Hepatocyte (in vitro differentiated cells): ENCODE data around the gene TAF6L. TPM values are rescaled to one million over a fixed set of nuclear protein-coding genes. Genes with fewer than 3 reads are reported as not detected.
"Not testable (repeated sequence)": the region's sequence is repeated elsewhere in the genome, so short reads cannot be mapped to it uniquely, and the experiment has no call there.

Experiments used
- DNase-seq: peaks from one replicate; pipeline ENCODE4 v3.0.0-alpha.2; 2016; ENCODE audit warnings: low spot score
- H2AFZ ChIP-seq: fragments of 200-600 bp; sonication (generic); 2 replicates; pipeline ENCODE4 v1.6.0; 2016; ENCODE audit warnings: antibody characterized with exemption, mild to moderate bottlenecking
- H3K27ac ChIP-seq: fragments of 200-600 bp; sonication (generic); 2 replicates; pipeline ENCODE4 v1.5.1; 2016; ENCODE audit warnings: mild to moderate bottlenecking
- H3K27me3 ChIP-seq: fragments of 200-600 bp; sonication (generic); 2 replicates; pipeline ENCODE4 v1.6.1; 2016
- H3K36me3 ChIP-seq: fragments of 200-600 bp; sonication (generic); replicated peaks from 2 replicates; pipeline ENCODE4 v1.5.1; 2016; ENCODE audit warnings: low read depth; ENCODE audit not compliant: insufficient read depth
- H3K4me1 ChIP-seq: fragments of 200-600 bp; sonication (generic); 2 replicates; pipeline ENCODE4 v1.5.1; 2016; ENCODE audit warnings: mild to moderate bottlenecking, moderate library complexity; ENCODE audit not compliant: insufficient read depth
- H3K4me2 ChIP-seq: fragments of 200-600 bp; sonication (generic); 2 replicates; pipeline ENCODE4 v1.6.0; 2016
- H3K4me3 ChIP-seq: fragments of 200-600 bp; sonication (generic); 2 replicates; pipeline ENCODE4 v1.5.1; 2016; ENCODE audit warnings: mild to moderate bottlenecking
- H3K79me2 ChIP-seq: fragments of 200-600 bp; sonication (generic); 2 replicates; pipeline ENCODE4 v1.6.0; 2017; ENCODE audit warnings: mild to moderate bottlenecking
- H3K9me2 ChIP-seq: fragments of 200-600 bp; sonication (generic); replicated peaks from 2 replicates; pipeline ENCODE4 v1.6.0; 2017; ENCODE audit warnings: mild to moderate bottlenecking; ENCODE audit not compliant: insufficient read depth
- H3K9me3 ChIP-seq: fragments of 200-600 bp; sonication (generic); 2 replicates; pipeline ENCODE4 v1.5.1; 2016; ENCODE audit warnings: low read depth, mild to moderate bottlenecking
- H4K20me1 ChIP-seq: fragments of 200-600 bp; sonication (generic); 2 replicates; pipeline ENCODE4 v1.6.0; 2016; ENCODE audit warnings: mild to moderate bottlenecking; ENCODE audit not compliant: insufficient read depth, poor library complexity, severe bottlenecking
- EZH2 ChIP-seq: fragments of 200-600 bp; sonication (generic); IDR thresholded peaks from 2 replicates; pipeline ENCODE4 v1.6.1; 2016; ENCODE audit warnings: antibody characterized with exemption, mild to moderate bottlenecking, borderline replicate concordance
- EZH2phosphoT487 ChIP-seq: fragments of 200-600 bp; sonication (generic); IDR thresholded peaks from one replicate; pipeline ENCODE4 v1.6.1; 2018; ENCODE audit warnings: antibody characterized with exemption, mild to moderate bottlenecking, low read depth, moderate library complexity; ENCODE audit not compliant: unreplicated experiment, severe bottlenecking
- WGBS: methylation state at CpG from one replicate; pipeline ENCODE4 v1.1.6; 2016; ENCODE audit warnings: low lambda C conversion rate; ENCODE audit errors: missing lambda C conversion rate; 5-methylcytosine and 5-hydroxymethylcytosine counted together
- polyA plus RNA-seq: library from polyadenylated mRNA; unstranded; fragments of >200 nt; fragmentation: Nextera tagmentation; extraction: Ambion mirVana; gene quantifications from 2 replicates; pipeline ENCODE4 v1.2.1, GENCODE V29; 2016
- total RNA-seq: library from RNA; depleted of rRNA; stranded (reverse); fragments of >200 nt; gene quantifications from 2 replicates; pipeline ENCODE4 v1.2.3, GENCODE V29; 2014
- TF ChIP-seq, protein P1 (sequence below): fragments of 200-600 bp; sonication (generic); IDR thresholded peaks from 2 replicates; pipeline ENCODE4 v1.5.1; 2016; ENCODE audit warnings: antibody characterized with exemption, mild to moderate bottlenecking; ENCODE audit not compliant: poor library complexity

The TAF6L gene
- total and polyA plus RNA-seq, 2 experiments from 2014 or later: 20.5 to 36.0 TPM

DNA sequence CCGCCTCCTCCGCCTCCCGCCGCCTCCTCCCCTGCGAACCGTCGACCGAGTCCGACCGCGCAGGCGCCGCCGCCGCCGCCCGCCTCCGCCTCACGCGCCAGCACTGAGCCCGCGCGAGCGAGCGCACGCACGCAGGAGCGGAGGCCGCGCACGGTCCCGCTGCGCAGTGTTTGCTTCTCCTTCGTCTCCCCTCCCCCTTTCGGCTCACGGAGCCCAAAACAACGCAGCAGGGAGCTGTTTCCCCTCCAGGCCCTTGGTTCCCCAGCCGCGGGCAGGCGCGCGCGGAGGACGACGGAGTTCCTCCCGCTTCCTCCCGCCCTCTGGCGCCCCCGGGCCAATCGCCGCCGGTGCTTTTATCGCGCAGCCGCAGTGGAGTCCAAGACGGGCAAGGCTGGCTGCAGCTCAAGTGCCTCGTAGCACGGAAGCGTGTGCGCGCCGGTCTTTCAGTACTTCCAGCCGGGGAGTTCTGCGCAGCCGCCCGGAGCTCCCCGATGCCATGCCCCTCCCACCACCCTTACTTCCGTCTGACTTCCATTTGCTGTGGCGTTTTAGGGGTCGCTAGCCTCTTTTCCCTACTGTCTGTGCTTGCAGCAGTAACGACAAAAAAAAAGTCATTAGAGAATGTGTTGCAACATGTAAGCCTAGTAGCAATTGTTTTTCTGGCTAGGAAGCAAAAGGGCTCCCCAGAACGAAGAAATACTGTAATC lies 43.9 kb upstream of the TAF6L start, which contains the start of gene HNRNPUL2:
Gene HNRNPUL2 (minus strand): TSS at position 293 of the 707 bp plus-strand sequence. CDS start 301 bp downstream, outside the sequence.
- peak within 1 kb of the TSS; percentile 89 for H3K4me2 ChIP-seq
- no peaks in the 10 kb centered on the region for H3K9me2 ChIP-seq
- peak within 1 kb of the TSS; percentile 93 for H2AFZ ChIP-seq
- H3K27me3 ChIP-seq: no peaks in the 10 kb centered on the region
- peak within 1 kb of the TSS; percentile 91 for H3K27ac ChIP-seq
- no peaks in the 10 kb centered on the region for H3K9me3 ChIP-seq
- under 1% methylated on average over 54 of the region's 72 CpGs for WGBS
- DNase-seq: peak; percentile 100
- peaks cover 16% of the 10 kb centered on the region for H3K4me1 ChIP-seq
- peaks cover 80% of the 10 kb centered on the region for H3K79me2 ChIP-seq
- peak within 1 kb of the TSS; percentile 48 for H3K4me3 ChIP-seq
- TF ChIP-seq, protein P1, sequence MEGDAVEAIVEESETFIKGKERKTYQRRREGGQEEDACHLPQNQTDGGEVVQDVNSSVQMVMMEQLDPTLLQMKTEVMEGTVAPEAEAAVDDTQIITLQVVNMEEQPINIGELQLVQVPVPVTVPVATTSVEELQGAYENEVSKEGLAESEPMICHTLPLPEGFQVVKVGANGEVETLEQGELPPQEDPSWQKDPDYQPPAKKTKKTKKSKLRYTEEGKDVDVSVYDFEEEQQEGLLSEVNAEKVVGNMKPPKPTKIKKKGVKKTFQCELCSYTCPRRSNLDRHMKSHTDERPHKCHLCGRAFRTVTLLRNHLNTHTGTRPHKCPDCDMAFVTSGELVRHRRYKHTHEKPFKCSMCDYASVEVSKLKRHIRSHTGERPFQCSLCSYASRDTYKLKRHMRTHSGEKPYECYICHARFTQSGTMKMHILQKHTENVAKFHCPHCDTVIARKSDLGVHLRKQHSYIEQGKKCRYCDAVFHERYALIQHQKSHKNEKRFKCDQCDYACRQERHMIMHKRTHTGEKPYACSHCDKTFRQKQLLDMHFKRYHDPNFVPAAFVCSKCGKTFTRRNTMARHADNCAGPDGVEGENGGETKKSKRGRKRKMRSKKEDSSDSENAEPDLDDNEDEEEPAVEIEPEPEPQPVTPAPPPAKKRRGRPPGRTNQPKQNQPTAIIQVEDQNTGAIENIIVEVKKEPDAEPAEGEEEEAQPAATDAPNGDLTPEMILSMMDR: no peak
- TF ChIP-seq EZH2phosphoT487 (no peak), EZH2 (no peak)
- H4K20me1 ChIP-seq: peaks cover 43% of the 10 kb centered on the region
- peaks cover 5% of the 10 kb centered on the region for H3K36me3 ChIP-seq

DNA sequence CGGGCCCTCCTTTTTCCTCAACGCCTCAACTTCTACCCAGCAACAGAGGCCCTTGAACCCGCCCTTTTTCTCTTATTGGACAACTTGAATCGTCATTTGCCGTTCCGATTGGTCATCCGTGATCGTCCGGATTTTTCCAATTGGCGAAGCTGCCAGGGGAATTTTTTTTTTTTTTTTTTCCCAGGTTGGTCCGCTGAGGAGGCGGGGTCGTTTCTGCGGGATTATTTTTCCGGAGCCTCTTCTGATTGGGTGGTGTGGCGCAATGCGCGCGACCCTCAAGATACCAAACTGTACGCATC lies 43.4 kb upstream of the TAF6L start:
- TF ChIP-seq, protein P1: no peak
- TF ChIP-seq EZH2phosphoT487 (no peak), EZH2 (no peak)
- Histone ChIP-seq H3K79me2 (peaks cover 80% of the 10 kb centered on the region), H2AFZ (peak overlapping the region; percentile 93), H3K4me3 (peak overlapping the region; percentile 48), H3K4me2 (peak overlapping the region; percentile 81), H3K4me1 (peaks cover 16% of the 10 kb centered on the region), H3K9me2 (no peaks in the 10 kb centered on the region), H3K27ac (peak overlapping the region; percentile 91), H4K20me1 (peaks cover 38% of the 10 kb centered on the region), H3K27me3 (no peaks in the 10 kb centered on the region), H3K9me3 (no peaks in the 10 kb centered on the region), H3K36me3 (no peaks in the 10 kb centered on the region)
- under 1% methylated on average over 20 of the region's 20 CpGs for WGBS
- DNase-seq: peak; percentile 96

DNA sequence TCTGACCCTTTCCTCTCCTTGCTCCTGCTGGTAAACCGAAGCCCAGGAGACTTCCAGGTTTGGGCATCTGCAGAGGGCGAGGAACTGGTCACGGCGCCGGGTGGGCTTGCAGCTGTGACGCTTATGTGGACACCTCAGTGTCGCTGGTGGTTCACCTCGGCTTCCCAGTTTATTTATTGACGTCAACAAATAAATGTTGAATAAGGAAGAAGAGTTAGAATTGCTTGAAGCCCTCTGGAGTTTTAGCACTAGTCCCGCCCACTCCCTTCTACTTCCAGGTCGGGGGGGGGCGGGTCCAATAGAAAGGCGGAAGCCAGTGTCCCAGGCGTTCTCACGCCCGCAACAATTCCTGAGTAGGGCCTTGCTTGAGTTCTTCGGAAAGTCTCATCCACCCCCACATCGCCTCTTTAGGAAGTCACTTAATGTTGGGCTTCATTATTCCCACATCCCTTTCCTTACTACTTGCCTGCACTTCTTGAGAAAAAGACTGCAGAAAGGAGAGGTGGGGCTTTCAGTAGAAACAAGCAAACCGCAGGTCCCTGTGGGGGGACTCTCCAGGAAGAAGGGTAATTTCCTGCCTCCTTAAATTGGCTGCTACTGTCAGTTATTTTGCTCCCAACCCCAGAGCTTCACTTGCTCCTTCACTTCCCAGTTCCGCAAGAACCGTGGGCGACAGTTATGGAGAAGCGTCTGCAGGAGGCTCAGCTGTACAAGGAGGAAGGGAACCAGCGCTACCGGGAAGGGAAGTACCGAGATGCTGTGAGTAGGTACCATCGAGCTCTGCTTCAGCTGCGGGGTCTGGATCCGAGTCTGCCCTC lies 42.8 kb upstream of the TAF6L start, which contains the start of gene TTC9C:
Gene TTC9C (plus strand): TSS at position 316 of the 818 bp plus-strand sequence. CDS start 363 bp downstream, at position 679.
- peaks cover 79% of the 10 kb centered on the region for H3K79me2 ChIP-seq
- no peaks in the 10 kb centered on the region for H3K36me3 ChIP-seq
- WGBS: under 1% methylated on average over 29 of the region's 29 CpGs
- peak within 1 kb of the TSS; percentile 48 for H3K4me3 ChIP-seq
- peak within 1 kb of the TSS; percentile 91 for H3K27ac ChIP-seq
- no peak for TF ChIP-seq EZH2
- no peak for TF ChIP-seq EZH2phosphoT487
- TF ChIP-seq, protein P1: no peak
- peaks cover 16% of the 10 kb centered on the region for H3K4me1 ChIP-seq
- no peaks in the 10 kb centered on the region for H3K27me3 ChIP-seq
- peak within 1 kb of the TSS; percentile 93 for H2AFZ ChIP-seq
- H3K4me2 ChIP-seq: peak within 1 kb of the TSS; percentile 81
- H3K9me3 ChIP-seq: no peaks in the 10 kb centered on the region
- no peaks in the 10 kb centered on the region for H3K9me2 ChIP-seq
- DNase-seq: peak; percentile 95
- peaks cover 34% of the 10 kb centered on the region for H4K20me1 ChIP-seq

DNA sequence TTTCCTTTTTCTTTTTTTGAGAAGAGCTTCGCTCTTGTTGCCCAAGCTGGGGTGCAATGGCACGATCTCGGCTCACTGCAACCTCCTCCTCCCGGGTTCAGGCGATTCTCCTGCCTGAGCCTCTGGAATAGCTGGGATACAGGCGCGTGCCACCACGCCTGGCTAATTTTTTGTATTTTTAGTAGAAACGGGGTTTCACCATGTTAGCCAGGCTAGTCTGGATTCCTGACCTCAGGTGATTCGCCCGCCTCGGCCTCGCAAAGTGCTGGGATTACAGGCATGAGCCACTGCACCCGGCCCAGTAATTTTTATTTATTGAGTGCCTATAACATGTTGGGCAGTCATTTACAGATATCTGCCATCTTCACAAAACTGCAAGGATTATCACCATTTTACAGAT lies 41.1 kb upstream of the TAF6L start:
- not testable (repeated sequence) for DNase-seq, H3K27me3 ChIP-seq, H3K27ac ChIP-seq, H3K36me3 ChIP-seq, H3K9me2 ChIP-seq, H3K4me1 ChIP-seq, H3K9me3 ChIP-seq, H3K4me3 ChIP-seq, H2AFZ ChIP-seq
- peak overlapping the region; percentile 81 for H3K4me2 ChIP-seq
- peaks cover 17% of the 10 kb centered on the region for H4K20me1 ChIP-seq
- peaks cover 78% of the 10 kb centered on the region for H3K79me2 ChIP-seq
- WGBS: 82% methylated on average over 14 of the region's 14 CpGs
